Measurements from ENCODE around the gene FARP1.

FARP1 gene

DNA sequence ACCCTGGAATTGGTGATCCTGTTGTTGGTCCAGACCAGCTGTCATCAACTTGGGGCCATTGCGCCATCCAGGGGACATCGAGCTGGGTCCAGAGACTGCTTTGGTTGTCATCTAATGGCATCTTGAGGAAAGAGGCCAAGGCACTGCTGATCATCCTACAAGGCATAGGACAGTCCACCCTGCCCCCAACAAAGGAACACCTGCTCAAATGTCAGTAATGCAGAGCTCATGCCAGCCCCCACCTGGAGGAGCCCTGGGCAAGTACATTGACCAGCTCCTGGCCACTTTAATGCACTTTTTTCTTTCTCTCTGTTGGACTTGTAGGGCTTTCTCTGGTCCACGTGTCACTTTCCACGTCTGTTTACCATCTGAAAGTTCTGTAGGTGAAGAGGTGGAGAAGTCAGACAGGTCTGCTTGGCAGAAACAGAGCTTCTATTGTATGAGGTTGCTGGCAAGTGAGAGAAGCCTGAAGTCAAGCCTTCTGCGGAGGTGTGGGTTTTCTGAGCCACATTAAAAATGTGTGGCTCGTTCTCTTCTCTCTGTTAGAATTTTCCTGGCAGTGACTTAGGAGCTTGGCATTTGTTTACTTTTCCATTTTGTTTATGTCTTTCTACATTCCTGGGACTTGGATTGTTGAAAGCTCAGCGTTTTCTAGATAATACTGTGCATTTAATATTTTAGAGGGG, 158.2 kb downstream of the FARP1 start:
- H3K4me3 ChIP-seq (ENCODE audit: low read length), result no peak overlapping the region

DNA sequence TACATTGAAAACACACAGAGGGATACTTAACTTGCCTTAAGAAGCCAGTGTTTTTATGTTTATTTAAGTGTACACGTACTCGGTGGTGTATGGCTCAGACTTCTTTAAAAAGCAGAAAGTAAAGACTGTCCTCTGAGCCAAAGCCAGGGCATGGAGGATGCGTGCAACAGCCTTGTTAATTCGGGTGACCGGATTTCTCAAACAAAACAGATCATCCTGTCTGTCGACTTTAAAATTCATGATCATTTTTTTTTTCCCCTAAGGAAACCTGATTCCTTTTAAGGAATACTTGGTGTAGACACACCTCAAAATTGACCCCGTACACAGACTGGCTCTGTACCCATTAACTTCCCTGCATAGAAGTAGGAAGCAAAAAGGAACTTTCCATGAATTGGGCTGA, 158.8 kb downstream of the FARP1 start:
- no peaks in the 10 kb centered on the region for H3K9me3 ChIP-seq (ENCODE audit: insufficient read depth, low read depth, low read length)
- 91% methylated on average over 7 of the region's 7 CpGs for WGBS
- no peaks in the 10 kb centered on the region for H3K36me3 ChIP-seq (ENCODE audit: insufficient read depth, low read length)
- no peak overlapping the region for H3K9ac ChIP-seq (ENCODE audit: low read depth, low read length)
- peaks cover 14% of the 10 kb centered on the region; the same call in 1 of the 2 replicates for H3K4me1 ChIP-seq (ENCODE audit: insufficient read depth, low read length)
- no peak overlapping the region for H3K4me3 ChIP-seq (ENCODE audit: low read length)
- H3K27ac ChIP-seq (ENCODE audit: low read depth, low read length), result no peak overlapping the region
- no peaks in the 10 kb centered on the region for H3K27me3 ChIP-seq (ENCODE audit: insufficient read depth, low read length)

More for the DNA sequence above, 158.2 kb downstream of the FARP1 start:
- WGBS, result 90% methylated on average over 7 of the region's 7 CpGs
- no peaks in the 10 kb centered on the region for H3K9me3 ChIP-seq (ENCODE audit: insufficient read depth, low read depth, low read length)
- H3K9ac ChIP-seq (ENCODE audit: low read depth, low read length), result no peak overlapping the region
- H3K36me3 ChIP-seq (ENCODE audit: insufficient read depth, low read length), result no peaks in the 10 kb centered on the region
- no peaks in the 10 kb centered on the region for H3K27me3 ChIP-seq (ENCODE audit: insufficient read depth, low read length)
- H3K4me1 ChIP-seq (ENCODE audit: insufficient read depth, low read length), result peaks cover 14% of the 10 kb centered on the region; the same call in 1 of the 2 replicates
- no peak overlapping the region for H3K27ac ChIP-seq (ENCODE audit: low read depth, low read length)

- Histone ChIP-seq H3K4me1 (ENCODE audit: insufficient read depth, low read length) (peaks cover 15% of the 10 kb centered on the region), H3K36me3 (ENCODE audit: insufficient read depth, low read length) (no peaks in the 10 kb centered on the region), H3K27ac (ENCODE audit: low read depth, low read length) (no peak overlapping the region), H3K9ac (ENCODE audit: low read depth, low read length) (no peak overlapping the region), H3K9me3 (ENCODE audit: insufficient read depth, low read depth, low read length) (no peaks in the 10 kb centered on the region), H3K4me3 (ENCODE audit: low read length) (no peak overlapping the region), H3K27me3 (ENCODE audit: insufficient read depth, low read length) (no peaks in the 10 kb centered on the region)
- WGBS, result 91% methylated on average over 6 of the region's 6 CpGs
Measured at GRCh38 chr13:98303858-98304257, 161.0 kb downstream of the FARP1 start.

- no peaks in the 10 kb centered on the region for H3K9me3 ChIP-seq (ENCODE audit: insufficient read depth, low read depth, low read length)
- no peak overlapping the region for H3K4me3 ChIP-seq (ENCODE audit: low read length)
- no peak overlapping the region for H3K9ac ChIP-seq (ENCODE audit: low read depth, low read length)
- no peak overlapping the region for H3K27ac ChIP-seq (ENCODE audit: low read depth, low read length)
- no peaks in the 10 kb centered on the region for H3K36me3 ChIP-seq (ENCODE audit: insufficient read depth, low read length)
- WGBS, result 85% methylated on average over 4 of the region's 4 CpGs
- no peaks in the 10 kb centered on the region for H3K27me3 ChIP-seq (ENCODE audit: insufficient read depth, low read length)
- H3K4me1 ChIP-seq (ENCODE audit: insufficient read depth, low read length), result peaks cover 20% of the 10 kb centered on the region
Measured at GRCh38 chr13:98305670-98306069, 162.8 kb downstream of the FARP1 start.

GRCh38 chr13:98307463-98308085, 164.7 kb downstream of the FARP1 start:
- no peaks in the 10 kb centered on the region for H3K27me3 ChIP-seq (ENCODE audit: insufficient read depth, low read length)
- H3K27ac ChIP-seq (ENCODE audit: low read depth, low read length), result no peak overlapping the region
- H3K36me3 ChIP-seq (ENCODE audit: insufficient read depth, low read length), result no peaks in the 10 kb centered on the region
- 83% methylated on average over 16 of the region's 16 CpGs for WGBS
- H3K9me3 ChIP-seq (ENCODE audit: insufficient read depth, low read depth, low read length), result no peaks in the 10 kb centered on the region
- H3K4me1 ChIP-seq (ENCODE audit: insufficient read depth, low read length), result peaks cover 21% of the 10 kb centered on the region
- no peak overlapping the region for H3K9ac ChIP-seq (ENCODE audit: low read depth, low read length)
- H3K4me3 ChIP-seq (ENCODE audit: low read length), result no peak overlapping the region

DNA sequence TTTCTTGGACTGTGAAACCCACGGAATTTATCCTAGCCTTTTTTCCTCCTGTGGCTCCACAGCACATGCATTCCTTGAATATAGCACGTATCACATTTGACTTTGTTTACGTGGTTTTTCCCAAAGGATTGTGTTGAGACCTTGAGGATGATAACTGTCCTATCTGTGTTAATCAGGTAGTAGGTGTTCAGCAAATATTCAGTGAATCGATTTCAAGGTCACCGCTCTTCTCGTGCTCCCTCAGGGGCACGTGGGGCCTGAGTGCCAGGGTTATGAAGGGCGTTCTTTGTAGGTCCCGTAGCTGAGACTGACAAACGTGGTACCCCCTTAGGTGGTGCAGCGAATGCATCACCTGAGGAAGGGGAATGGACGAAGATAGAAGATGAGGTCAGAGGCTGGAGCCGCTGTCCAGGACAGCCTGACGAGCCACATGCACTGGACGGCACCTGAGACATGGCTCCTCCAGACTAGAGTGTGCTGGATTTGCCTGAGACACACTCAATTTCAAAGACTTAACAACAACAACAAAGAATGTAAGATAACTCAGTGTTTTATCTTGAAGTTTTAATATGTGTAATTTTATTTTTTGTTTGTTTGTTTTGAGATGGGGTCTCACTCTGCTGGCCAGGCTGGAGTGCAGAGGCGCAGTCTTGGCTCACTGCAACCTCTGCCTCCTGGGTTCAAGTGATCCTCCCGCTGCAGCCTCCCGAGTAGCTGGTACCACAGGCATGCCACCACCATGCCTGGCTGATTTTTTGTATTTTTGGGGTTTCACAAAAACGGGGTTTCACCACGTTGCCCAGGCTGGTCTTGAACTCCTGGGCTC, 165.4 kb downstream of the FARP1 start:
- no peaks in the 10 kb centered on the region for H3K36me3 ChIP-seq (ENCODE audit: insufficient read depth, low read length)
- H3K4me3 ChIP-seq (ENCODE audit: low read length), result no peak overlapping the region
- no peak overlapping the region for H3K9ac ChIP-seq (ENCODE audit: low read depth, low read length)
- H3K27ac ChIP-seq (ENCODE audit: low read depth, low read length), result no peak overlapping the region
- 88% methylated on average over 20 of the region's 20 CpGs for WGBS
- no peaks in the 10 kb centered on the region for H3K9me3 ChIP-seq (ENCODE audit: insufficient read depth, low read depth, low read length)
- peaks cover 21% of the 10 kb centered on the region for H3K4me1 ChIP-seq (ENCODE audit: insufficient read depth, low read length)
- no peaks in the 10 kb centered on the region for H3K27me3 ChIP-seq (ENCODE audit: insufficient read depth, low read length)

- H3K27me3 ChIP-seq (ENCODE audit: insufficient read depth, low read length), result no peaks in the 10 kb centered on the region
- H3K4me3 ChIP-seq (ENCODE audit: low read length), result no peak overlapping the region
- H3K36me3 ChIP-seq (ENCODE audit: insufficient read depth, low read length), result no peaks in the 10 kb centered on the region
- H3K9me3 ChIP-seq (ENCODE audit: insufficient read depth, low read depth, low read length), result no peaks in the 10 kb centered on the region
- H3K27ac ChIP-seq (ENCODE audit: low read depth, low read length), result no peak overlapping the region
- WGBS, result 90% methylated on average over 21 of the region's 21 CpGs
- peaks cover 21% of the 10 kb centered on the region for H3K4me1 ChIP-seq (ENCODE audit: insufficient read depth, low read length)
- H3K9ac ChIP-seq (ENCODE audit: low read depth, low read length), result no peak overlapping the region
Measured at GRCh38 chr13:98309569-98310335, 166.9 kb downstream of the FARP1 start.

DNA sequence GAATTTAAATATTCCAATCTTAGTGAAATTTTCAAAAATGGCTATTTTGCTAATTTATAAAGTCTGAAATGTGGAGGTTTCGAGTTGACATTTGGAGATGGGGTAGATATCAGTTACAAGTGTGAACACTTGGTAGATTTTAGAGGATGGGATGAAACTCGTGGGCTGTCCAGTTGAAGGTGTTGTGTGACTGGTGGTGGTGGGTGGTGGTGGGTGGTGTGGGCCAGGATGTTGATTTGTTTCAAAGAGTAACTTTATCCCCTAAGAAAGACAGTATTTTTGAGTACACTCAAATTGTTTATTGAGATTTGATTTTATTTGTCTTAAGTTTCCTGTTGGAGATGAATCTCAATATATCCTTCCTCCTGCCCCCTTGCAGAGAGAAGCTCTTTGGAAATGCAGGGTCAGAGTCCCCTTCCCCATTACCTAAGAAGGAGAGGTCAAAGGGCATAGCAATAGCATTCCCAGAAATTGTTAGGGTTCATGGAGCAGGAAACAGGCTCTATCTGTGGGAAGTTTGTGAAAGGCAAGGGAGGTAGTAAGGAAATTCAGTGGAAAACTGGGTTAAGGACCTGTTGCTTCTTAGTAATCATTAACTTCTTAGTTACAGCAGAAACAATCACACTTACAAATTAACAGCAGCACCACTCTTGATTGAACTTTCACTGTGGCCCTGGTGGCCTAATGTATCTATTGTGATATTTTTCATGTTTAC, 167.7 kb downstream of the FARP1 start:
- 91% methylated on average over 2 of the region's 2 CpGs for WGBS
- H3K4me1 ChIP-seq (ENCODE audit: insufficient read depth, low read length), result peaks cover 27% of the 10 kb centered on the region
- no peaks in the 10 kb centered on the region for H3K9me3 ChIP-seq (ENCODE audit: insufficient read depth, low read depth, low read length)
- no peak overlapping the region for H3K9ac ChIP-seq (ENCODE audit: low read depth, low read length)
- H3K27me3 ChIP-seq (ENCODE audit: insufficient read depth, low read length), result no peaks in the 10 kb centered on the region
- H3K27ac ChIP-seq (ENCODE audit: low read depth, low read length), result no peak overlapping the region; the same call in 1 of the 2 replicates
- no peak overlapping the region for H3K4me3 ChIP-seq (ENCODE audit: low read length)
- no peaks in the 10 kb centered on the region for H3K36me3 ChIP-seq (ENCODE audit: insufficient read depth, low read length)

GRCh38 chr13:98311200-98311548, 168.3 kb downstream of the FARP1 start:
- H3K4me3 ChIP-seq (ENCODE audit: low read length), result no peak overlapping the region
- no peaks in the 10 kb centered on the region for H3K36me3 ChIP-seq (ENCODE audit: insufficient read depth, low read length)
- H3K4me1 ChIP-seq (ENCODE audit: insufficient read depth, low read length), result peaks cover 32% of the 10 kb centered on the region
- H3K27me3 ChIP-seq (ENCODE audit: insufficient read depth, low read length), result no peaks in the 10 kb centered on the region
- 93% methylated on average over 1 of the region's 1 CpG for WGBS
- no peak overlapping the region; the same call in 1 of the 2 replicates for H3K27ac ChIP-seq (ENCODE audit: low read depth, low read length)
- no peaks in the 10 kb centered on the region for H3K9me3 ChIP-seq (ENCODE audit: insufficient read depth, low read depth, low read length)
- H3K9ac ChIP-seq (ENCODE audit: low read depth, low read length), result no peak overlapping the region

GRCh38 chr13:98312606-98313005, 169.7 kb downstream of the FARP1 start:
- Histone ChIP-seq H3K4me3 (ENCODE audit: low read length) (no peak overlapping the region), H3K4me1 (ENCODE audit: insufficient read depth, low read length) (peaks cover 31% of the 10 kb centered on the region)
- WGBS, result 95% methylated on average over 7 of the region's 7 CpGs

More at GRCh38 chr13:98312606-98313005, 169.7 kb downstream of the FARP1 start:
- no peak overlapping the region for H3K9ac ChIP-seq (ENCODE audit: low read depth, low read length)
- no peaks in the 10 kb centered on the region for H3K27me3 ChIP-seq (ENCODE audit: insufficient read depth, low read length)
- no peaks in the 10 kb centered on the region for H3K36me3 ChIP-seq (ENCODE audit: insufficient read depth, low read length)
- H3K9me3 ChIP-seq (ENCODE audit: insufficient read depth, low read depth, low read length), result no peaks in the 10 kb centered on the region
- no peak overlapping the region for H3K27ac ChIP-seq (ENCODE audit: low read depth, low read length)

Data from HUES64 (cell line).